Endometrial microvascular endothelial cells (primary cell): ENCODE measurements around the gene KRTAP5-6. TPM values are rescaled to one million over a fixed set of nuclear protein-coding genes. Genes with fewer than 3 reads are reported as not detected.

ENCODE experiments used
- in situ Hi-C: cut with HindIII; loops from 2 replicates; pipeline ENCODE4 v1.10.0; 2017; ENCODE audit warnings: low sequenced_read_pairs, low pct_unique_long_range_greater_than_20kb; ENCODE audit errors: inconsistent ontology term
- total RNA-seq: library from RNA; depleted of rRNA; stranded (reverse); fragments of >200 nt; gene quantifications from one replicate; pipeline ENCODE4 v1.2.3, GENCODE V29; 2015; ENCODE audit errors: inconsistent ontology term

Gene KRTAP5-6
- total RNA-seq, 1 donor from 2014 or later: not detected

- in situ Hi-C loops: no loop called here
Observed at GRCh38 chr11:1694064-1694845, 2.7 kb upstream of the KRTAP5-6 start.

GRCh38 chr11:1694846-1695547 lies 2.0 kb upstream of the KRTAP5-6 start:
- in situ Hi-C loops: no loop called here

GRCh38 chr11:1695548-1696108 lies 1.4 kb upstream of the KRTAP5-6 start:
- in situ Hi-C loops: no loop called here

GRCh38 chr11:1699771-1700170 lies 2.8 kb downstream of the KRTAP5-6 start:
- in situ Hi-C loops: no loop called here

- in situ Hi-C loops: no loop called here
Observed at GRCh38 chr11:1701091-1701807, 4.3 kb downstream of the KRTAP5-6 start.

- in situ Hi-C loops: no loop called here
Observed at GRCh38 chr11:1702506-1702905, 5.5 kb downstream of the KRTAP5-6 start.

GRCh38 chr11:1703146-1703545 lies 6.2 kb downstream of the KRTAP5-6 start:
- in situ Hi-C loops: no loop called here

- in situ Hi-C loops: no loop called here
Observed at GRCh38 chr11:1705126-1706052, 8.4 kb downstream of the KRTAP5-6 start.

- in situ Hi-C loops: no loop called here
Observed at GRCh38 chr11:1706634-1707400, 9.8 kb downstream of the KRTAP5-6 start.

- in situ Hi-C loops: no loop called here
Observed at GRCh38 chr11:1707751-1708150, 10.8 kb downstream of the KRTAP5-6 start.

GRCh38 chr11:1708716-1709115 lies 11.7 kb downstream of the KRTAP5-6 start:
- in situ Hi-C loops: no loop called here

- in situ Hi-C loops: no loop called here
Observed at GRCh38 chr11:1714908-1715885, 18.2 kb downstream of the KRTAP5-6 start.

GRCh38 chr11:1717745-1718144 lies 20.8 kb downstream of the KRTAP5-6 start:
- in situ Hi-C loops: no loop called here

- in situ Hi-C loops: no loop called here
Observed at GRCh38 chr11:1718326-1718725, 21.3 kb downstream of the KRTAP5-6 start.

- in situ Hi-C loops: no loop called here
Observed at GRCh38 chr11:1719781-1720180, 22.8 kb downstream of the KRTAP5-6 start.

- in situ Hi-C loops: no loop called here
Observed at GRCh38 chr11:1727096-1727690, 30.2 kb downstream of the KRTAP5-6 start.
